Progenitor cell of endocrine pancreas (in vitro differentiated cells): ENCODE data around the gene NRCAM. TPM values are rescaled to one million over a fixed set of nuclear protein-coding genes. Genes with fewer than 3 reads are reported as not detected.
"Not testable (repeated sequence)": the region's sequence is repeated elsewhere in the genome, so short reads cannot be mapped to it uniquely, and the experiment has no call there.

Experiments
- DNase-seq: peaks from one replicate; pipeline ENCODE4 v3.0.0; 2021; ENCODE audit warnings: low spot score; ENCODE audit not compliant: unreplicated experiment
- H3K27ac Mint-ChIP-seq: 2 replicates; pipeline ENCODE4 v1.8.0; 2021; ENCODE audit warnings: mild to moderate bottlenecking, moderate library complexity, mixed read lengths
- H3K27me3 Mint-ChIP-seq: 2 replicates; pipeline ENCODE4 v1.8.0; 2021; ENCODE audit warnings: mixed read lengths
- H3K36me3 Mint-ChIP-seq: 2 replicates; pipeline ENCODE4 v1.8.0; 2022; ENCODE audit warnings: mixed read lengths; ENCODE audit not compliant: insufficient read depth
- H3K4me1 Mint-ChIP-seq: 2 replicates; pipeline ENCODE4 v1.8.0; 2021; ENCODE audit warnings: low read depth, mixed read lengths
- H3K4me3 Mint-ChIP-seq: 2 replicates; pipeline ENCODE4 v1.8.0; 2021; ENCODE audit warnings: low read depth, mild to moderate bottlenecking, moderate library complexity, mixed read lengths
- H3K9me3 Mint-ChIP-seq: 2 replicates; pipeline ENCODE4 v1.8.0; 2021; ENCODE audit warnings: low read depth, mixed read lengths
- CTCF ChIP-seq: fragments of 200-600 bp; sonication (generic); IDR thresholded peaks from one replicate; pipeline ENCODE4 v1.5.0; 2021; ENCODE audit warnings: antibody characterized with exemption, mild to moderate bottlenecking; ENCODE audit not compliant: unreplicated experiment
- total RNA-seq: library from RNA; stranded (reverse); gene quantifications from 2 replicates; pipeline ENCODE4 v1.2.1, GENCODE V29; 2021

Gene NRCAM
- total RNA-seq, 1 donor from 2014 or later = 19.9 TPM

GRCh38 chr7:108265007-108265406 lies 191.2 kb downstream of the NRCAM start:
- no peak for DNase-seq
- H3K27ac Mint-ChIP-seq = no peak overlapping the region
- H3K27me3 Mint-ChIP-seq = no peaks in the 10 kb centered on the region
- no peaks in the 10 kb centered on the region for H3K36me3 Mint-ChIP-seq
- no peak for TF ChIP-seq CTCF
- no peaks in the 10 kb centered on the region for H3K9me3 Mint-ChIP-seq
- no peak overlapping the region for H3K4me3 Mint-ChIP-seq
- no peaks in the 10 kb centered on the region for H3K4me1 Mint-ChIP-seq

GRCh38 chr7:108263425-108263824 lies 192.8 kb downstream of the NRCAM start:
- Mint-ChIP-seq H3K36me3 (no peaks in the 10 kb centered on the region), H3K4me1 (no peaks in the 10 kb centered on the region), H3K9me3 (peaks cover 3% of the 10 kb centered on the region), H3K27me3 (no peaks in the 10 kb centered on the region), H3K27ac (no peak overlapping the region), H3K4me3 (no peak overlapping the region)
- DNase-seq = no peak
- no peak for TF ChIP-seq CTCF

- Mint-ChIP-seq H3K4me1 (no peaks in the 10 kb centered on the region), H3K4me3 (no peak overlapping the region), H3K9me3 (peaks cover 3% of the 10 kb centered on the region), H3K36me3 (peaks cover 1% of the 10 kb centered on the region), H3K27ac (no peak overlapping the region), H3K27me3 (no peaks in the 10 kb centered on the region)
- no peak for TF ChIP-seq CTCF
- DNase-seq = no peak
Measured at GRCh38 chr7:108261560-108262255, 194.5 kb downstream of the NRCAM start.

- H3K27ac Mint-ChIP-seq, H3K4me1 Mint-ChIP-seq, H3K27me3 Mint-ChIP-seq, DNase-seq, H3K36me3 Mint-ChIP-seq, H3K4me3 Mint-ChIP-seq, H3K9me3 Mint-ChIP-seq: not testable (repeated sequence)
Measured at GRCh38 chr7:108259447-108259846, 196.8 kb downstream of the NRCAM start.

- peaks cover 16% of the 10 kb centered on the region for H3K9me3 Mint-ChIP-seq
- no peak for DNase-seq
- no peak overlapping the region for H3K4me3 Mint-ChIP-seq
- peaks cover 1% of the 10 kb centered on the region for H3K4me1 Mint-ChIP-seq
- no peak for TF ChIP-seq CTCF
- H3K36me3 Mint-ChIP-seq = peaks cover 8% of the 10 kb centered on the region
- no peak overlapping the region for H3K27ac Mint-ChIP-seq
- no peaks in the 10 kb centered on the region for H3K27me3 Mint-ChIP-seq
Measured at GRCh38 chr7:108257954-108258353, 198.3 kb downstream of the NRCAM start.

- Mint-ChIP-seq H3K27ac (no peak overlapping the region), H3K9me3 (peaks cover 13% of the 10 kb centered on the region), H3K4me1 (peaks cover 12% of the 10 kb centered on the region), H3K4me3 (no peak overlapping the region), H3K27me3 (no peaks in the 10 kb centered on the region), H3K36me3 (peaks cover 8% of the 10 kb centered on the region)
- no peak for DNase-seq
- TF ChIP-seq CTCF = no peak
Measured at GRCh38 chr7:108254259-108254658, 202.0 kb downstream of the NRCAM start.
